HG02884 (cell line): ENCODE measurements around the gene IL17RE.

ENCODE experiments used
- ATAC-seq: cut with Tn5 transposase; IDR thresholded peaks from one replicate; pipeline ENCODE4 v1.9.1; 2021; ENCODE audit warnings: mild to moderate bottlenecking, moderate library complexity; ENCODE audit not compliant: unreplicated experiment

Gene IL17RE

GRCh38 chr3:9903238-9903624, 583 bp downstream of the IL17RE start:
- no peak for ATAC-seq

- ATAC-seq: no peak
These were observed 1.3 kb downstream of the IL17RE start for GRCh38 chr3:9903904-9904303.

DNA sequence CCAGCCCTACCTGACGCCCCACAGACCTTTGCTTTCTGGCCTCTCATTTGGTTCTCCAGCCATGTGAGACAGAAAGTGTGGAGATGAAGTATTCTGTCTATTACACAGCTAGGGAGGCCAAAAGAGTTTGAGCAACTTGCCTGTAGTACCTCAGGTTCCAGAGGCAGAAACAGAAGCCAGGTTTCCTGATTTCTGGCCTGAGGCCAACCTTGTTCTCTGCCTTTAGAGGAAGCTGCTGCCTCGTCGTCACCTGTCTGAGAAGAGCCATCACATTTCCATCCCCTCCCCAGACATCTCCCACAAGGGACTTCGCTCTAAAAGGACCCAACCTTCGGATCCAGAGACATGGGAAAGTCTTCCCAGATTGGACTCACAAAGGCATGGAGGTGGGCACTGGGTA, 3.8 kb downstream of the IL17RE start:
- no peak for ATAC-seq

- no peak for ATAC-seq
These were observed 5.6 kb downstream of the IL17RE start for GRCh38 chr3:9908286-9908685.

DNA sequence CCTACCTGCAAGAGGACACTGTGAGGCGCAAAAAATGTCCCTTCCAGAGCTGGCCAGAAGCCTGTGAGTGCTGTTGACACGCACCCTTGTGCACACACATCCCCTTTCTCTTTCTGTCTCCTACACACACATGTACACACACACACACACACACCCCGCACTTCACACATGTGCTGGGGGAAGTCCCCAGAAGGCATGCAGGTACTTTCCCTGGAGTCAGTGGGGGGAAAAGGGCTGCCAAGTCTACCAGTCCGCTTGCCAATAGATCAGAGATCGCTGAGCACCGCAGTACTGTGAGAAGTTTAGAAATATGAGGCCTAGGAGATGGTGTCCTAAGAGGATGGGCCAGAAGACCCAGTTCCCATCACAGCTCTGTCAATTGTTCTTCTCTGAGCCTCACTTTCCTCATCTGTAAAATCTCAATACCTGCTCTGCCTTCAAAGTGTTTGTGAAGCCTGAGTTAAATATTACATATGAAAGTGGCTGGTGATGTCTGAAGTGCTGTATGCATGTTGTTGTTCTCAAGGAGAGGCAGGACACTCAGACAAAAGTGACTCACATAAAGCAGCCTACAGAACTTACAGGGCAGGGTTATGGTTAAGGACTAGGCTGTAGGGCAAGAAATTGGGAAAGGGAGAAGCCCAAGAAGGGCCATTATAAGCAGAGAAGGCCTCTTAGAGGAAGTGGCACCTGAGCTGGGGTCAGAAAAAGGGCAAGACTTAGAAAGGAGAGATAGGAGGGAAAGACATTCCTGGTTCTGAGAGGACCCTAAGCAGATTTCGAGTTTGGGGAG, 6.8 kb downstream of the IL17RE start:
- no peak for ATAC-seq

- ATAC-seq: no peak
These were observed 9.2 kb downstream of the IL17RE start for GRCh38 chr3:9911863-9912262.

DNA sequence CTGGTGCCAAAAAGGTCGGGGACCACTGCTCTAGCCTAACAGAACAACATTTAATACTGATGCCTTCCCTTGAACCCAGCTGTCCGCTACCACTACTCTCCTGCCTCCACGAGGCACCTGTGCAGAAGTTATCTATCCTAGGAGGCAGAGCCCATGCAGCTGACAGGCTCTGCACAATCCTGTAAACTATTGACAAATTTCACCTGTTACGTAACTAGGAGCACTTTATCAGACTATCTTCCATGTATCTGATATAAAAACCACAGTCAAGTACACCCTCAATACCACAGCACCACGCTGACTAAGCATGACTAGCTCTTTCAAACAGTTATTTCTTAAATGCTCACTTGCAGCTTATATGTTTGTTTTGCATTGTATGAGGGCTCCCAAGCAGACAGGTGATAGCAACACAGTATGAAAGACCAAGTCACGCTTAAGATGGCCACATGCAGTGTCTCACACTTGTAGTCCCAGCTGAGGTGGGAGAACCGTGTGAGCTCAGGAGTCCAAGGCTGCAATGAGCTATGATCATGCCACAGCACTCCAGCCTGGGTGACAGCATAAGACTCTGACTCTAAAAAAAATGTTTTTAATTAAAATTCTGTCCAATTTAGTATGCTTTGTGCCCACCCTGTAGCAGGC, 9.8 kb downstream of the IL17RE start:
- no peak for ATAC-seq

GRCh38 chr3:9913601-9914000, 11.0 kb downstream of the IL17RE start:
- ATAC-seq: no peak

DNA sequence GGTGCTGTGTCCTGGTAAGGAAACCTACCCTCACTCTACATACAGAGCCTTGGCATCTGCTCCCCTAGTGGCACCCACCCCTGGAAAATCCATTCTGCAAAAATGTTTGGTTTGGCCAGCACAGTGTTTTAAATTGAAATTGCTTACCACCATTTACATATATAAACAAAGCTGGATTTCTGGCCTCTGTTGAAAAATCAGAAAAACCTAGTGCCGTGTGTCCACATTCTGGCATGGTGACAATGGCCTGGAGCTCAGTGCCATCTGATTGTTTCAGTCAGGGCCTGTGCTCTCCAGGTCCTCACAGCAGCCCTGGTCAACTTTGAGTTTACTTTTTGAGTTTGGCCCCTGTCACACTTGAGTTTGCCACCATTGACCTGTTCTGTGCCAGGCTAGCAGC, 11.4 kb downstream of the IL17RE start:
- no peak for ATAC-seq

DNA sequence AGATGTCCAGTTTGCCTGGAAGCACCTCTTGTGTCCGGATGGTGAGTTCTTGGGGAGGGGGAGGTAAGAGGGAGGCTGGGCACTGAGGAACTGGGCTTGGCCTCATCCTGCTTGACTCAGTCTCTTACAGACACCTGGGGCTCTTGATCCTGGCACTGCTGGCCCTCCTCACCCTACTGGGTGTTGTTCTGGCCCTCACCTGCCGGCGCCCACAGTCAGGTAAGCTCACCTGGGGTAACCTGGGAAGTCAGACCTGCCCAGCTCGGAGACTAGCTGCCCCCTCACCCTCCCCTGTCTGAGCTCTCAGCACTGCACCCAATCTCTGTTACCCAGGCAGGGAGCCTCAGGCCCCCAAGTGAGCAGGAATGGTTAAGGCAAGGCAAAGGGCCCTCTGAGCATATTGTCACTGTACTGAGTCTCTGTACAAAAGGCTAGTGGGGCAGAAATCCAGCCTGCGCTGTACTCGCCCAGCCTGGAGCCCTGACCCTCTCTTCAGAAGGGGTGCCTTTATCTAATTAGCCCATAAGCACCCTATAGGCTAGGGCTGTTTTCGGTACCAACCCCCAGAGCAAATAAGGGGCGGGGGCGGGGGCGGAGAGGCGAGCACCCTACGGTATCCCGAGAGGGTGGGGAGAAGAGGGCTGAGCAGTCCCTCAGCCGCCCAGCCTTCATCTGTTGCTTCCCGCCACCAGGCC, 12.1 kb downstream of the IL17RE start:
- ATAC-seq: no peak

GRCh38 chr3:9915254-9916141, 12.8 kb downstream of the IL17RE start:
- no peak for ATAC-seq

GRCh38 chr3:9916346-9916733, 13.7 kb downstream of the IL17RE start:
- no peak for ATAC-seq

DNA sequence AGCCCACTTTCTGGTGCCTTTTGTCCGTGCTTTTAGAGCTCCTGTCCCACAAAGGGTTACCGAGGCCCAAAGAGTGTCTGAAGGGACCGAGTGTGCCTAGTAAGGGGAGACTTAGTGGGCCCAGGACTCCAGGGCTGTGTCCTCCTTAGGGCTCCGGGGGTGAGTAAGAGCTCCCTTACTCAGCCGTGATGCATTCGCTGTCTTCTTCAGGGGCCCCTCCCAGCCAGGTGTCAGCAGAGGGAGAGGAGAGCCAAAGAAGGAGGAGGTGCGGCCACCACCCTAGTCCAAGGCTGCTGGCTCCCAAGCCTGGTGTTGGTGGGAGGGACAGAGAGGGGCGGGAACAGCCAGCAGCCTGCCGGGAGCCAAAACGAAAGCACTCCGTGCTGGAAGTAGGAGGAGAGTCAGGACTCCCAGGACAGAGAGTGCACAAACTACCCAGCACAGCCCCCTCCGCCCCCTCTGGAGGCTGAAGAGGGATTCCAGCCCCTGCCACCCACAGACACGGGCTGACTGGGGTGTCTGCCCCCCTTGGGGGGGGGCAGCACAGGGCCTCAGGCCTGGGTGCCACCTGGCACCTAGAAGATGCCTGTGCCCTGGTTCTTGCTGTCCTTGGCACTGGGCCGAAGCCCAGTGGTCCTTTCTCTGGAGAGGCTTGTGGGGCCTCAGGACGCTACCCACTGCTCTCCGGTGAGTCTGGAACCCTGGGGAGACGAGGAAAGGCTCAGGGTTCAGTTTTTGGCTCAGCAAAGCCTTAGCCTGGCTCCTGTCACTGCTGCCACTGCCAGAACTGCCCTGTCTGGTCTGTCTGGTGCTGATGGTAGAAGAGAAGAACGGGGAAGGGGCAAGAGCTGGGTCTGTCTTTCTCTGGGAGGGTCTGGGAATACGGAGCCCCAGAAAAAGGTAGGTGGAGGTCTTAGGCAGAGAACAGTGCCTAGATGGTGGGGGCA, 14.4 kb downstream of the IL17RE start, which contains the start of gene IL17RC:
IL17RC (plus strand) TSS at position 365 of the 947 bp plus-strand sequence; CDS start at position 583, 218 bp downstream.
- no peak for ATAC-seq

GRCh38 chr3:9917820-9918219, 15.2 kb downstream of the IL17RE start:
- no peak for ATAC-seq

- no peak for ATAC-seq
These were observed 15.8 kb downstream of the IL17RE start for GRCh38 chr3:9918261-9919038.

- no peak for ATAC-seq
These were observed 25.5 kb downstream of the IL17RE start for GRCh38 chr3:9928158-9928557.

- no peak for ATAC-seq
These were observed 28.3 kb downstream of the IL17RE start for GRCh38 chr3:9930804-9931418.

DNA sequence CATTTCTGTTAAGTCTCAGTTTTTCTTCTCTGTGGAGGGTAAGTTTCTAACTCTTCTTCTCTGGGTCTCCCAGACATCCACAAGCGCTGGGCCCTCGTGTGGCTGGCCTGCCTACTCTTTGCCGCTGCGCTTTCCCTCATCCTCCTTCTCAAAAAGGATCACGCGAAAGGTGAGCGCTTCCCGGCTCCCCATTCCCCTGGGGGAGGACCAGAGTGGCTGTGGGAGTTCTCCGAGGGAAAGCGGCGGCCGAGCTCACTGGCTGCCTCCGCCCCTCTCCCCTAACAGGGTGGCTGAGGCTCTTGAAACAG, 29.8 kb downstream of the IL17RE start:
- no peak for ATAC-seq
